Activated CD4-positive, alpha-beta T cell treated with anti-CD3 and anti-CD28 coated beads, Interleukin-2, amount 50 U/mL, for 24 hours (primary cell): ENCODE data around the gene MYO18B.

Source experiments
- DNase-seq, 2 donors: peaks; one replicate each; pipeline ENCODE4 v3.0.0-alpha.2; 2020; ENCODE audit warnings: low read depth in 1 of 2, low spot score in 1 of 2

The MYO18B gene

DNA sequence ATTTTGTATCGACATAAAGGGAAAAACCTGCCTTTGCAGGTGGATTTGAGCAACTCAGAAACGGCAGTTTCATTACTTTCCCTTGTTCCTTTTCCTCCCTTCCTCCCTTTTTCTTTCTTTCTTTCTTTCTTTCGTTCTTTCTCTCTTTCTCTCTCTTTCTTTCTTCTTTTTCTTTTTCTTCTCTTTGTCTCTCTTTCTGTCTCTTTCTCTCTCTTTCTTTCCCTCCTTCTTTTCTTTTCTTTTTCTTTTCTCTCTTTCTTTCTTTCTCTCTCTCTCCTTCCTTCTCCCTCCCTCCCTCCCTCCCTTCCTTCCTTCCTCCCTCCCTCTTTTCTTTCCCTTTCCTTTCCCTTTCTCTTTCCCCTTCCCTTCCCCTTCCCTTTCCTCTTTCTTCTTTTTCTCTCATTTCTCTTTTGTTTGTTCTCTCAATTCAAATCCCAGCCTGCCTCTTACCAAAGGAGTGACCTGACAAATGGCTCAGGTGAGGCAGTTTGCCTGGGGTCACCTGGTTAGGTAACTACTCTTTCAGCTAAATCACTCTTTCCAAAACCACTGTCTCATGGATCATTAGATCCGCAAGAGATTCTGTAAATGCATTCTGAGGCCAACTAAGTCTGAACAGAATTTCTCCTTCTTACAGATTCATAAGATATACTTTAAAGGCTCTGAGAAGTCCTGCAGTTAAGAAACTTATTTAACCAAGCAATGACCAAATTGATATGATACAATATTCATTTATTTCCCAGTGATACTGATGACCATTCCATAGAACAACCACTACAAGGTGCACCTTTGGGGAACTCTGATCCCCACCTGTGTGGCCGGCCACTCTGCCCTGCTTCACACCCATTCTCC, 75.3 kb downstream of the MYO18B start:
- DNase-seq = no peak

DNA sequence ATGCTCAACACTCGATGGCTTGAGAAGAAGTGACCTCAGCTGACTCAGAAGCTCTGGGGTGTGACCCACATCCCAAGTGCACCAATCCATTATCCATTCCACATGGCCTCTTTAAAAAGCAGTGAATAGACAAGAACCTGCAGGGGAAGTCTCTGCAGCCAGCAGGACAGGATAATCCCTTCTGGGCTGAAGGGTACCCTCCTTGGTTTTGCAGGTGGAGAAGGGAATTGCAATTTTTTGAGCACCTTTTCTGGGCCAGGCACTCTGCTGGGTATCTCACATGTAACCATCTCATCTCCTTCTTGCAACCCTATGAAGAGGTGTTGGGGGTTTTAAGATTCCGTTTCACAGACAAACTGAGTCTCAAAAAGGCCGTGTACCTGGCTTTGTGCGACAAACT, 76.6 kb downstream of the MYO18B start:
- DNase-seq = no peak

DNA sequence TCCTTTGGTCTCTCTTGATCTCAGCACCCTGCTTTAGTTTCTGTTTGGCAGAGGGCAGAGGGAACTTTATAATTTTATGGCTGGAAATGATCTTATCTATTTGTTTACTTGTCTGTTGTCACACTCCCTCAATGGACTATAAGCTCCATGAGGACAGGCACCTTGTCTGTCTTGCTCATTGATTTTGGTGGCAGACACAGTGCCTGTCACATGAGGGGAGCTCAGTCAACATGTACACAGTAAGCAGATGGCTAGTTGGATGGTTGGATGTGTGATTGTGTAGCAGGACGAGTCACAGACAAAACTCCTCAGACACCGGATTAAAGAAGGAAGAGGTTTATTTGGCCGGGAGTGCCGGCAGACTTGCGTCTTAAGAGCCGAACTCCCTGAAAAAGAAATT, 80.4 kb downstream of the MYO18B start:
- DNase-seq = no peak

DNA sequence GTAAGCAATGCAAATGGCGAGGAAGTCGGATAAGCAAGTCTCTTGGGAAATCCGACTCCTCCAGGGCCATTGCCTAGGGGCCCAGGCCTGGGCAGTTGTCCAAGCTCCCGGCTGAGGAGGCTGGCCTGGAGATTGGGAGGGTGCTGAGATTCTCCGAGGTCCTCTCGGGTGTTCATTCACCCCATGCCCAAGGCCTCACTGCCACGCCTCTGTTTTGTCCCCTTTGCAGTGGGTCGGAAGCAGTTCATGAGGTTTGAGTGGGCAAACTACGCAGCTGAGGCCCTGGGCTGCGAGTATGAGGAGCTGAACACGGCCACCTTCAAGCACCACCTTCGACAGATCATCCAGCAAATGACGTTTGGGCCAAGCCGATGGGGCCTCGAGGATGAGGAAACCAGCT, 81.3 kb downstream of the MYO18B start:
- DNase-seq = no peak

DNA sequence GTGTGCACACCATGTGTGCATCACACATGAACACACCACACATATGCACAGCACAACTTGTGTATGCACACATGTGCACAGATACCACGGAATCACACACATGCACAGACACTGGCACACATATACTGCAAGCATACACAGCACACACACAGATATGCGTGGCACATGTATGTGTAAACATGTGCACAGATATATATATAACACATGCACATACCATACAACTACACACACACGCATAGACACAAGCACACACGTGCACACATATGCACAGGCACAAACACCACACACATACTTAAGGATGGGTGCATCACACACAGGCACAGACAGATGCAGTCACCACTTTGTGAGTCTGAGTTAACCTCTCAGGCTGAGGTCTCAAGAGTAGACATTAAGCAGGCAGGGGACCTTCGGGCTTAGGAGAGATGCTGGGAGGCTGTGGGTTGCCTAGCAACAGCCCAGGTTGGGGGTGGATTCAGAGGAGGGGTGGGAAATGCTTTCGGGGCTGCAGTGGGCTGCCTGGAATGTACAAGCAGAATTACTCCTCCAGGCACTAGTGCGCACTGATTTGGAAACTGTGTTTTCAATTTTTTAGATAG, 82.9 kb downstream of the MYO18B start:
- DNase-seq = no peak

DNA sequence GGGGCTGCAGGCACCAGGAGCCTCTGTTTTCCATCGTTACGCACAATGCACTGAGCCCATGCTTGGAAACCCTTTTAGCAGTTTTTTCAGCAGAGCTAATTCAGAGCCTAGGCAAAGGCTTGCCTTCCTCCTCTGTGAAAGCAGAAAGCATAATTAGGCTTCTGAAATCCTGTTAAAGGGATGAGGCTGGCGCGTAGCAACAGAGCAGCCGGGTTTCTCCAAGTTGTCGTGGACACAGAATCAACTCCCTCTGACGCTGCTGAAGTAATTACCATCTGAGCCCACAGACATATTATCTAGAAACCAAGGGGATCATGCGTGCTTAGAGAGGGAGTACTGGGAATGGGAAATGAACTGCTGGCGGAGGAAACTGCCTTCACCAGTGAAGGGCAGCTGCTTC, 85.4 kb downstream of the MYO18B start:
- DNase-seq = no peak

DNA sequence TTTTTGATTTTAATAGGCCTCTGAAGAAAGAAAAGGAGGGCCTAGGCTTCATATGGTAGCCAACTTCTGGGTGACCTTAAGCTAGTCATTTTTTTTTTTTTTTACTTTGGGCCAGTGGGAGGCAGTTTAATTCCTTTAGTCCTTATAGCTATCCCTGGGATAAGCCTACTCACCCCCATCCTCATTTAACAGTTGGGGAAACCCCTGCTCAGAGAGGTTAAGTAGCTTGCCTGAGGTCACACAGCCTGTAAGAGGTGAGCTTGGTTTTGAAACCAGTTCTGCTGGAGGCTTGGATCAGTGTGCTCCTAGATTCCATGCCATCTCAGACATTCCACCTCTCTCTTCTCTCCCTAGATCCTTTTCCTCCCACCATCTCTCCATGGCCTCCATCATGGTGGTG, 86.4 kb downstream of the MYO18B start:
- no peak for DNase-seq

DNA sequence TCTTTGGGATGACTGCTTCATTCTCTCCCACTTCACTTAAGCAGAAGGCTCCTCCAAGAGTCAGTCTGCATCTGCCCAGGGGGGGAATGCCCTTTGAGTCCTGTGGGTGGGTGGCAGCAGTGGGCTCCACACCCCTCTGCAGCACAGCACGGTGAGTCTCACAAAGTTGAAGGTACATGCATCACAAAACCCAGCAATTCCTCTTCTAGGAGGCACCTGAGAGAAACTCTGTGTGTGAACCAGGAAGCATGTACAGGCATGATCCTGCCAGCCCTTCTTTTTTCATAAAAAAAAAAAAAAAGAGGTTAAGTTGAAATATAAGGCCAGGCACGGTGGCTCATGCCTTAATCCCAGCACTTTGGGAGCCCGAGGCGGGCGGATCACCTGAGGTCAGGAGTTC, 87.2 kb downstream of the MYO18B start:
- no peak for DNase-seq

DNA sequence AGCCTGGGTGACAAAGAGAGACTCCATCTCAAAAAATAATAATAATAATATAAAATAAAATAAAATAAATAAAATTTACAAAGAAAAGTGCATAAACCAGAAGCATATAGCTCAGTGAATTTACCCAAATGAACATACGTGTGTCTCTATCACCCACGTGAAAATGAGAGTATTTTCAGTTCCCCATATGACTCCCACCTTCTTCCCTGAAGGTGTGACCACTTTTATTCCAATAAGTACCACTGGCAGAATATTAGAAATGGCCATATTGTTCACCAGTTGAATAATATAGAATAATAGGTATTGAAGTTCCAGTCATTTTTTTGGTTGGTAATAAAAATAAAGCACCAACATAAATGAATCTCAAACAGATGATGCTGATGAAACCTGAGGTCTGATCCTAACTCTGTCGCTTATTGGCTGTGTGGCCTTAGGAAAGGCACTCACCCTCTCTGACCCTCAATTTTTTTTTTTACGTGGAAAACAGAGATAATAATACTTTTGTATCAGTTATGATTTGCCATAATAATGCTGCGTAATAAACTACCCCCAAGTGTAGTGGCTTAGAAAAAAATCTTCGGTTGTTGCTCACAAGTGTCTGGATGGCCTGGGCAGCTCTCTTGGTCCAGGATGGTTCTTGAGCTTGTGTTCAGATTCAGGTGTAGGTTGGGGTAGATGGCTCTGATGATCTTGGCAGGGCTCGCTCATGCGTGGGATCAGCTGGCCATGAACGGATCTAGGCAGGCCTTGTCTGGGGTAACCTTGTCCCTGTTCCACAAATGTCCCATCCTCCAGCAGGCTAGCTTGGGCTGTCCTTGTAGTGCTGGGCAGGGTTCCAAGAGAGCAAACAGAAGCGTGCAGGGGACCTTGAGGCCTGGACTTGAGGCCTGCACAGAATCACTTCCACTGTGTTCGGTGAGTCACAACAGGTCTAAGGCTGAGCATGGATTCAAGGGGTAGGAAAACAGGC, 88.1 kb downstream of the MYO18B start:
- no peak for DNase-seq

DNA sequence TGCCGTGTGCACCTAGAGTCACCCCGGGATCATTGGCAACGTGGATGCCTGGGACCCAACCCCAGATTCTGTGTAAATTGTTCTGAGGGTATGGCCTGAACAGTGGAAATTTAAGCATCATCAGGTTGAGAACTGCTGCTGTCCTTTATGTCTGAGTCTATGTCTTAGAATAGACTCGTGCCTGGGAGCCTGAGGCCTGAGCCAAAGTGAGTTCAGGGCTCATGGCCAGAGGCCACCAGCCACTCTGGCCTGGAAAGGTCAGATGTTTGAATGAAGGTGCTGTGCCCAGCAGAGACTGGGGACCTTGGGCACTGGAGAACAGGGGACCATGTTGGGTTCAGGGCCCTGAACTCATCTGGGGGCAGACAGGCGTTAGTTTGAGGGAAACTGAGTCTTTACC, 91.1 kb downstream of the MYO18B start:
- DNase-seq = no peak

DNA sequence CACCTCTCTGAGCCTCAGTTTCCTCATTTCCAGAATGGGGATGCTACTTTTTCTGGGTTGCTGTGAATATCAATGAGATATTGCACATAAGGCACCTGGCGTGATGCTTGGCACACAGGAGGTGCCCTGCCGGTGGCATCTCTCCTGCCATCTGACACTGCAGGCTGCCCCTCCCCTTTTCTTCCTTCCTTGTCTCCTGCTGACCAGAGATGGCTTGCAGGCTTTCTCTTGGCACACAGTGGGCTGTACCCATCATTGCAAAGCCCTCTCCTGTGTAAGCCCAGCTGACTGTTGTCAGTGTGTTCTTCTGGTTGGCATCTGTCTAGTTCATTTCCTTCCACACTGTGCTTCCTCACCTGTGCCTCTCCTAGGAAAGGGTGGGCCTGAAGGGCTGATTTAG, 91.7 kb downstream of the MYO18B start:
- DNase-seq = no peak

DNA sequence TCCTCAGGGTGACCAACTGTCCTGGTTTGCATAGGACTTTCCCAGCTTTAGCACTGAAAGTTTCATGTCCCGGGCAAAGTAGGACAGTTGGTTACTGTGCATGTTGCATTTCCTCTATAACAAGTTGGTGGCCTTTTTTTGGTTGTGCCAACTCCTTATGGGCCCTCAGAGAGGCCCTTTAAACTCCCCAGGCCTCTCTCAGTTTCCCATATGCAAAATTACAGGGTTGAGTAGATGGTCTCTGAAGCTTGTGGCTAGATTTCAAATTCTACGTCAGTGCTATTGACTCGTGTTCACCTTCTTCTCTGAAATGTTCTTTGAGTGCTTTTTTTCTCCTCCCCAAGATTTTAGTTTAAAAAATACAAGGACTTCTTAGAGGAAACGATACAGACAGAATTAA, 92.5 kb downstream of the MYO18B start:
- DNase-seq = no peak

DNA sequence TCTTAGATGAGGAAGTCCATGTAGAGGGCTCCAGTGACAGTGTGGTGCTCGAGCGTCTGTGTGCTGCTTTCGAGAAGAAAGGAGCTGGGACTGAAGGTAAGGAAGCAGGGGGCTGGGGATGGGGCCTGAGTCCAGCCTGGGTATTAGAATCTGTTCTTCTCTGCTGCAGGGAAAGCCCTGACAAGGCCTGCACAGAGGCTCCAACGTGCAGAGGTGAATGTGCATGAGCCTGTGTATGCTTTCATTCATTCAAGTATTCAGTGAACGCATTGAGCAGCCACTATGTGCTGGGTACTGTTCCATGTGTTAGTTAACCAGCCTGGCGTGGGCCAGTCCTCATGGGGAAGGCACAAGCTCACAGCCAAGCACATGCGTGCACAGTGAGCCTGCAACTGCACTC, 93.4 kb downstream of the MYO18B start:
- DNase-seq = no peak

DNA sequence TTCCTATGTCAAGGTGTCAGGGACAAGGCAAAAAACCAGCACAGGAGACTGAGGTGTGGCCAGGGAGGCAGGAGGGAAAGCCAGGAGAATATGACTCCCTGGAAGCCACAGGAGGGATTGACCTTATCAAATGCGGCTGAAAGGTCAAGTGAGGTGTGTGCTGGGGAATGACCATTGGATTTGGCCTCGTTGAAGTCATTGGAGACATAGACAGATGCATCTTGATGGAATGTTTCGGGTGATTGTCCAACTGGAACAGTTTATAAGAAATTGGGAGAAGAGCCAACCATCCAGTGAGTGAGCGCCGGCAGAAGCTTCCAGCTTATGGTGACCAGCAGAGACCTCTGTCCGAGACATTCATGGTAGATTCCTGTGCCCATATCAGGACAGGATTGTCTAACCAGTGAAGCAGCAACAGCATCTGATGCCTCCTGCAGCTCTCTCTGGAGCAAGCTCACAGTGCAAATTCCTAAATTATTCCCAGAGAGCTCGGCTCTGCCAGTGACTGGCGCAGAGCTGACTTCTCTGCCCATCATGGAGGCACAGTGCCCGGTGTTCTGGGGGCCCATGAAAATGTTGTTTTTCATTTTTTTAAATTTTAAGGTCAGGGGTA, 95.4 kb downstream of the MYO18B start:
- DNase-seq = no peak

DNA sequence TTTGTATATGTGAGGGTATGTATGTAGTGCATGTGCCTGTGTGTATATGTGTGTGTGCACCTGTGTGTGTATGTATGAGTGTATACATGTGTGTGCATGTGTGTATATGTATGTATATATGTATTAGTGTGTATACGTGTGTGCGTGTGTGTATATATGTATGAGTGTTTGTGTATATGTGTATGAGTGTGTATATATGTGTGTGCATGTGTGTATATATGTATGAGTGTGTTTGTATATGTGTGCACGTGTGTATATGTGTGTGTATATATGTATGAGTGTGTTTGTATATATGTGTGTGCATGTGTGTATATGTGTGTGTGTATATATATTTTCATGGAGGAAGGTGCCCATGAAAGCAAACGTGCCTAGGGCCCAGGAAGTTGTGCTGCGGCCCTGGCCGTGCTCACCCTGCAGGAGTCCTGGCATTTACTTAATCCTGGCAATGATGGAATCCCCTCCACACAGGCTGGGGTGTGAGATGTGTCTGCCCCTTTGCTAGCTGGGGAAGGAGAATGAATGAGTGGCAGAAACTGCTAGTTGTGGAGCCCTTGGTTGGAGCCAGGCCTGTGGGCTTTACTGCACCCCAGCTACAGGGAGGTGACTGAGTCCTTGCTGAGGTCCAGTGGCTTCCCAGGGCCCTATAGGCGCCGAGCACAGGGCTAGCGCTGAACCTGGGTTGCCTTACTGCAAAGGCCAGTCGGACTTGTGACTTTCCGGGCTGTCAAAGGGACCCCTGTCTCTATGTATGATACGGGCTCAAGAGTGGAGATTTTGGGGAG, 97.2 kb downstream of the MYO18B start:
- no peak for DNase-seq

DNA sequence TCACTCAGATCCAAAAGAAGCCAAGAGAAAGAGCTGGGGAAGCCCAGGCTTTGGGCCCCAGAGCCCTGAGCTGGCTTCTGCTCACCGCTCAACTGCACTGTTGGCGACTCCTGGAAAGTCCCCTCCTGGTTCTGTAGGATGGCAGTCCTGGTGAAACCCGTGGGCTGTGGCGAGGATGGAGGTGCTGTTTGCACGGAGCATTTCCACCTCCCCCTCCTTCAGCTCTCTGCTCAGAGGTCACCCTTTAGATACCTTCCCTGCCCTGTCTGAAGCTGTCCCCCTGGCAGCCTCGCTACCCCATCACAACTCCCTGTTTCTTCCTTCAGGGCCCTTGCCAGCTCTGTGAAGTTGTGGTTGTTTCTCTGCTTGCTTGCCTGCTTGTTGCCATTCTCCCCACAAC, 97.8 kb downstream of the MYO18B start:
- DNase-seq = no peak

DNA sequence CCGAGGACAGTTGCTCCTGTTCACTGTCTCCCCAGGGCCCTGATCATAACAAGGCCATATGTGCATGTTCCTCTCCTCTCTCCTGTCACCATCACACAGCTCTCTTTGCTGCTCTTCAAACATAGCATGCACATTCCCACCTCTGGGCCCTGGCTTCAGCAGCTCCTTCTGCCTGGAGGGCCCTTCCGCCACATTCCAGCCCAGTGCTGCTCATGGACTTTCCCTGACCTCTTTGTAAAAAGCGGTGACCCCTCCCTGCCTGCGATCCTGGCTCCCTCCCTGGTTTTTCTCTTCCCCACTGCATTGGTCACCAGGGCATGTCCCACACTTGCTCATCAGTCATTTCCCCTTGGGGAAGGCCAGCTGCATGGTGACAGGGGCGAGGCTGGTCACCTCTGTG, 98.2 kb downstream of the MYO18B start:
- DNase-seq = no peak

DNA sequence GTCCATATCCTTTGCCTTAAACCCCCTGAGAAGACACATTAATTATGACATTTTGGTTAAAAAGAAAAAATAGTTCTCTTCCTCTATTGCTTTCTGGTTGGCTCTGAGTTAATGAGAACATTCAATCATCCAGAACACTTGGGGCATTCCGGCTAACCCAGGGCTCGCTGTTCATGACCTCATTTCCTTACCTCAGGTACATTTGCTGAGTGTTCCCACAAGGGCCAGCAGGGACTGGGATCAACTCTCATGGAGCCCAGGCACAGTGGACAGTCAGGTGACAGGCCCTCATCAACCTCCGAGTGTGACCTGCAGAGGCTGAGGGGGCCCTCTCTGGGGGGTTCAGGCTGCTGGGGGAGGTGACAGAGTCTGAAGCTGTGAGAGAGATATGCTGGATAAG, 98.9 kb downstream of the MYO18B start:
- DNase-seq = no peak

DNA sequence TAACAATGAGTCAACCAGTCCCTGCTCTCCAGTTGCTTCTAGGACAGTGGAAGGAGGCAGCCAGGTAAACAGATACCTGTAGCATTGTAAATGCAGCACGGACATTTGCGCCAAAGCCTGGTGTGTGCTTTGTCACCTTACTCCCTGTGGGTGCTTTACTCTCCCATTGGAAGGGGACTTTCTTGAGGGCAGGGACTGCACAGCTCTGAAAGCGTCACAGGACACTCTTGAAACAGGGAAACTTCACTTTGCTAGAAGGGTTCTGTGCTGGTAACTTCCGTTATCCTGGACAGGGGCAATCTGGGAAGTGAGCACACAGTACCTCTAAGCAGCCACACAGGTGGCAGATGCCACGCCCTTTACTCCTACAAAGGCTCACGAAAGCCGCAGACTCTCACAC, 99.8 kb downstream of the MYO18B start:
- DNase-seq = no peak

DNA sequence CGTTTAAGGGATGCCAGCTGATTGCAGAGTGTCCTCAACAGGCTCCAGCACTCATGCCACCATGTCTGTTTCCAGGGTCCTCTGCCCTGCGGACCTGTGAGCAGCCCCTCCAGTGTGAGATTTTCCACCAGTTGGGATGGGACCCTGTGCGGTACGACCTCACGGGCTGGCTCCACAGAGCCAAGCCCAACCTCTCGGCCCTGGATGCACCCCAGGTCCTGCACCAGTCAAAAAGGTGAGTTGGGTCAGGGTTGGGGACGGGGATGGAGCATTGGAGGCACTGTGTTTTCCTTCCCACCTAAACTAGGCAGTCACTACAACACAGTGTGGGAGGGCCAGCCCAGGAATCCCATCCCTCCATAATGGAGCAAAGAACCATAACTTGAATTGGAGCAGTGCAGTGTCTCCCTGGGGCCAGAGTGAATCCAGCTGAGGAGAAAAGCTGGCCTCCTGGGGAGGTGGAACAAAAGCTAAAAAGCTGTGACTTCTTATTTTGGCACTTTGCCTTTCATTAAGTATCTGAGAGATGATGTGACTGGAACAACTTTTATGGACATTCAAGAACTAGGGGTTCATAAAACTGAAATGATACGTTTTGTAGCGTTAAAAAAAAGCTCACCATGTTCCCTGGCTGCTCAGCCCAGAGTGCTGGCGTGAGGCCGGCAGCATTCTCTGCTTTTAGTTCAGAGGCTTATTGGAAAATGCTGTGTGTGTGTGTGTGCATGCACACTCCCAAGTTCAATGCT, 101.8 kb downstream of the MYO18B start:
- no peak for DNase-seq
